HG03175 (cell line): ENCODE measurements around the gene DPYSL4.
A peak's percentile ranks its signal among the peaks of the same experiment; 100 is the strongest.

Source experiments
- ATAC-seq: cut with Tn5 transposase; IDR thresholded peaks from one replicate; pipeline ENCODE4 v1.9.1; 2021; ENCODE audit warnings: mild to moderate bottlenecking, moderate library complexity; ENCODE audit not compliant: unreplicated experiment

DPYSL4 gene

GRCh38 chr10:132175907-132176581 lies 10.7 kb upstream of the DPYSL4 start:
- ATAC-seq: no peak

GRCh38 chr10:132176623-132177500 lies 9.9 kb upstream of the DPYSL4 start:
- no peak for ATAC-seq

DNA sequence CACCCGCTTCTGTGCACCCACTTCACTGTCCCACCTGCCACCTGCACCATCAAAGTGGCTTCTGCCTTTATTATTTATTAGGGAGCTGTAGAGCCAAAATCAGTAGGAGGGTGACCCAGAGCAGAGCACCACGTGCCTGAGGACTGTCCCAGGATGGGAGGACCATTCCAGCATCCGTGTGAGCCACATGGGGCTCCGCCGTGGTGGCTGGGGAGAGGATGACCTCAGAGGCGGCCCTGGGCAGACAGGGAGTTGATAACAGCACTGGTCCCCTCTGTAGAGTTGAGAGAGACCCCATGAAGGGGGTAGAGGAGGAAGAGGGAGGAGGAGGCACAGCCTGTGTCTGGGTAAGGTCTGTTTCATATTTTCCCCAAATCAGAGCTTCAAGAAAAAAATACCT lies 8.7 kb upstream of the DPYSL4 start:
- no peak for ATAC-seq

DNA sequence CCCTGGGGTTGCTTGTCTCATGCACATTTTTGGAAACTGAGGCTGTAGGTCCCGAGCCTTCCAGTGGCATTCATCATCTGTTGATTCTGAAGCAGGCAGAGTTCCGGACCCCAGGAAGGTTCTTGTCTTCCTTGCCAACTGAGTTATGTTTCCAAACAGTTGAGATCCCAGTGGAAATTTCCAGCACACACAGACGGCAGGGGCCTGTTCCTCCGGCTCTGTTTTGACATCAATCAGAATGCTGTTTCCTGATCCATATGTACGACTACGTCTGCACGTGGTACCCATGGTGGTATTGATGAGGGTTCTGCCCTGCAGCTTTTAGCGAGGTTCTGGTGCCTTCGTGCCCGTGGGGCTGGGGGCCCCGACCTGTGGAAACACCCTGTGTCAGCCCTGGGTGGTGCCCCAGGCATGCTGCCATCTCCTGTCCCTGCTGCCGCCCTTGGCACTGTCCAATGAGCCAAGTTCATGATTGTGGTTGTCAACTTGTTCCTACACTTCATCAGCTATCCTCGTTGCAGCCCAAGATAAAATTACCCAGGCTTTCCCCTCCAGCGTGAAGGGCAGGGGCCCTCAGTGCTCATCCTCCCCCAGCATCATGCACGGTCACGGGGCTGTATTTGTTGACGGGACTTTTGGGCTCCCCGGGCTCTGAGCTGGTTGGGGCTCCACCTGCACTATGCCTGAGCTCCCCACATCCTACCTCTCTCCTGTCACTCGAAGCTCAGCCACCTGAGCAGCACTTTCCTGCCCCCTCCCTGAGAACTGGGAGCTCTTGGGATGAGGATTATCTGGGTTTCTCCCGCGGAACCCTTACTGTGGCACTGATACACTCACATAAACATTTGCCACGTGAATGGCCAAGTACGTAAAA lies 7.8 kb upstream of the DPYSL4 start:
- no peak for ATAC-seq

DNA sequence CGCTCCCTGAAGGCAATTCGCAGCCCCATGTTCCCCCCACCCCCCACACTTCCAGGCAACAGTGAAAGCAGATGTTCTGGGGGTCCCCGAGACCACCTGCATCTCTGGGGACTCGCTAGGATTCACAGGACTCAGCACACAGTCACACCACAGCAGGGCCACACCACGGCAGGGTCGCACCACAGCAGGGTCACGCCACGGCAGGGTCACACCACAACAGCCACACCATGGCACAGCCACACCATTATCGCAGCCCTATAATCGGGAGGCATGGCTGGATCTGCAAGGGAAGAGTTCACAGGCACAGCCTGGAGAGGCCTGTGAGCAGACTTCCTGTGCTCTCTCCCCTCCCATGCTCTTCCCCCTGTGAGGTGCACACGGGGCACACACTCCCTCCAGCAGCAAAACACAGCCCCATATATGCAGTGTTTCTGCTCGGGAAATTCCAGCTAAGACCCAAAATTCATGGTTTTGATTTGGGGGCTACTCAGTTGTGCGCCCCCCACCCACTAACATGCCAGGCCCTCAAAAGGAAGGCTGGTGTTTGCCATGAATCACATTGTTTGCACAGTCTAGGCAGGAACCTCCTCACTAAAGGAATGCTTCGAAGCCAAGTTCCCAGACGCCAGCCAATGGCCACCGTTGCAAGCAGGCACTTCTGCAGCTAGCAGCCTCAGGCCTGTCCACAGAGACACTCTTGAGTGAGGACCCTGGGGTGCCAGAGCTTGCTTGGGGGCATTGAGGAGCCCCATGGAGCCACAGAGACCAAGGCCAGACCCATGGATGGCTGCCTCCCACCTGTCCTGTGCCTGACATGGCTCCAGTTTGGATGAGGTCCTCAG lies 7.0 kb upstream of the DPYSL4 start:
- ATAC-seq: no peak

DNA sequence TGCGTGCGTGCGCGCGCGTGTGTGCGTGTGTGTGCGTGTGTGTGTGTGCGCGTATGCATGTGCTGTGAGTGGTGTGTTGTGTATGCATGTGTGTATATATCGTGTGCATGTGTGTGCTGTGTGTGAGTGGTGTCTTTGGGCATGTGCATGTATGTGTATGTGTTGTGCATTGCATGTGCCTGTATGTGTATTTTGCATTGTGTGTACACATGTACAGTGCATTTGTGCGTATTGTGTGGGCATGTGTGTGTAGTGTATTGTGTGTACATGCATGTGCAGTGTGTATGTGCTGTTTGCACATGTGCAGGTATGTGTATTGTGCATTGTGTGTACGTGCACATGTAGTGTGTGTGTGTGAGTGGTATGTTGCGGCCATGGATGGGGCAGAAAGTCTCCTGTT lies 6.0 kb upstream of the DPYSL4 start:
- ATAC-seq: no peak

GRCh38 chr10:132181691-132182425 lies 4.9 kb upstream of the DPYSL4 start:
- ATAC-seq: no peak

DNA sequence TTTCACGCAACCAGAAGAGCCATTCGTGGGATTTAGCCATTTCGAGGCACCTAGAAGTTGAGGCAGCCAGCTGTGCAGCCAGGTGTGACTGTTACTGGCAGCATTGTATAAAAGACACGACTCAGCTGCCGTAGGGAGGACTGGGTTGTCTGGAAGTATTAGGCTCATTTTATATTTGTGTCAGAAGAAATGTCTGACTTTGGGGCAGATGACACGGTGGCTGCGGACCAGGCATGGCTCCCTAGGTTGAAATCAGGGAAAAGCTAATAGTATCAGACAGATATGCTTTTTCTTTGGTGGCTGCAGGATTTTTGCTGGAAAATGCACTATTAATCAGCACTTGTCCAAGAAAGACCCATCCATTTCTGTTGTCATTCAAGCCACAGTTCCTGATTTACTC lies 4.2 kb upstream of the DPYSL4 start:
- ATAC-seq: no peak

DNA sequence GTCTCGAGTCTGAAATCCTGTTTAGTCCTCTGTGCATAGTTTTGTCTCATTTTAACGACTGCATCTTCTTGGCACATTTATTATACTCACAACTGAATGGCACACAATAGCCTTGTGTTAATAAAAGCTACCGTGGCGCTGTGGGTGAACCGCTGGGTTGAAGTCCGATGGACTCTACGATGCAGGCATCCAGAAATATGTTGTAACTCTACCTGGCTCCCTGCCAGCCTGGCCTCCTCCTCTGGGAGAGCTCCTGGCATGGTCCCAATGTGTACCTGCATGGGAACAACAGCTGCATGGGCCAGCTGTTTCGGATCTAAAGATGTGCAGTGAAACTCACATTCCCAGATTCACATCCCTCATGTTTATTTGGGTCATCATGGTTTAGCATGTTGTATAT lies 3.7 kb upstream of the DPYSL4 start:
- no peak for ATAC-seq

- ATAC-seq: no peak
These were observed 1.7 kb upstream of the DPYSL4 start for GRCh38 chr10:132184816-132185593.

DNA sequence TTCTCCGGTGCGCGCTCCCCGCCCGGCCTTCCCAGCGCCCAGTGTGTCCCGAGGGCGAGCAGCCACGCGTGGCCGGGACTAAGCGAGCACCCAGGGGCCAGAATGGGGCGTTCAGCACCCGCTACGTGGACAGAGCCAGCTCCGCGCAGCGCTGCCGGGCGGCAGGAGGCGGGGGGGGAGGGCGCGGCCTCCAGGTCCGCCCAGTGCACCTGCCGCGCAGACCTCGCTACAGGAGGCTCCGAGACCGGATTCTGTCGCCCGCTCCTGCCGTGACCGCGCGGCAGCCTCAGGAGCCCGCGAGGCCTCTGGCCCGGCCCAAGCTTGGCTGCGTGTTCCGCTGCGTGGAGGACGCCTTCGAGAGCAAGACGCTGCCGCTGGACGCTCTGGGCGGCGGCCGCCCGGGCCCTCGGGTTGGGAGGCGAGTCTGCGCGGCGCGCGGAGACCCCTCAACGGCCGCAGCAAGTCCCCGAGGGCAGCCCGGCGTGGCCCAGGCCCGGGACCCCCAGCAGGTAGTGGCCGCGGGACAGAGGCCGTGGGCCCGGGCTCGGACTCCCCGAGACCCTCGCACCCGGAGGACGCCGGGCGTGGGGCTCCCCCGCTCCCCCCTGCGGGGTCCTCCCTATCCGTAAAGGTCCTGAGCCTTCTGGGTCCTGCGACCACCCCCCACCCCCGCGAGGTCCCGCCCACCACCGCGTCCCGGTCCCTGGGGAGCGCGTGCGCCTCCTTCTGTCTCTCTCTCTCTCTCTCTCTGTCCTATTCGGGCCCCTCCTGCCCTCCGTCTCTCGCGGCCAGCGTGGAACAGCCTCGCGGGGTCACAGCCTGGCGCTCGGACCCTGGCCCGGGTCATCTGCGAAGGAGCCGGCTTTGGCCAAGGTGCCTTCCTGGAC lies 904 bp upstream of the DPYSL4 start:
- no peak for ATAC-seq

DNA sequence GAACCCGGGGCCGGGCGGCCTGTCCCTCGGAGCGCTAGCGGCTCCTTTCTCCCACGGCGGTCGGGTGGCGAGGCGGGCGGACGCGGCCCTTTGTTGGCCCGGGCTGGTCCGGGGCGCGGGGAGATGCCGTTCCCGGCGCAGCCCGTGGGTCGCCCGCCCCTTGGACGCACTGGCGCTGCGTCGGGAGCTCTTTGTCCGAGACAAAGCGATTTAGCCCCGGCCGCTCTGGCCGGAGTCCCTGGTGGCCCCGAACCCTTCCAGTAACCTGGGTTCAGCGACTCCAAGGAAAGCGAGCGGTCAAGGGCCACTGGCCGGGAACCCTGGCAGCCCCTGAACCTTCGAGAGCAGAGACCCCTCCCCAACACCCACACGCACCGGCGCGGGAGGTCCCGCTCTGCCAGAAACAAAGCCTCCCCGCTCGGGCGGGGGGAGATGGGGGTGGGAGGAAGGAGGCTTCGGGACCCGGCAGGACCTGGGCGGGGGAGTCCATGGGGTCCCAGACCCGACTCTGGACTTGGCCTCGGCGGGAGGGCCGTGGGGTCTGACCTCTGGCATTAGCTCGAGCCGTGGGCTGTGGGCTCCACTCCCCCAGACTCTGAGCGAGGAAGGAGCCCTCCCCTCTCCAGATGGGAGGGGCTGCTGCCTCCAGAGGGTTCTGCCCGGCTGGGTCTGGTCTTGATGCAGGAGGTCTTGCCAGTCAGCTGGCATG lies 836 bp downstream of the DPYSL4 start:
- peak; percentile 19 for ATAC-seq

GRCh38 chr10:132188331-132188730 lies 1.6 kb downstream of the DPYSL4 start:
- no peak for ATAC-seq

DNA sequence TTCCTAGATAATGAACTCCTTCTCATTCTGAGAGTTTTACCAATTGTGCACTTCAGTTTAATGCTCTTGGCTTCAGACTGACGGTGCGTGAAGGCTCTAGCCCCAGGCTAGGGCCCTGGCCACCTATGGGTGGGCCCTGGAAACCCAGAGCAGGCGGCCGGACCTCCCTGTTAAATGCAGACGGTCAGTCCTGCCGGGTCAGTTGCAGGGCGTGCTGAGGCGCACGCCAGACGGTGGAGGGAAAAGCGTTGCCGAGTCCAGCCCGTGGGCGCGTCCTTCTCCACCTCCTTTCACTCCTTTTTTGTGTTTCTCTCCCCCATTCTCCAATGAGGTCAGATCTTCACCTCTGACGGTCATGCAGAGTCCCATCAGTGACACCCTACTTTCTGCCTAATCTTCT lies 2.3 kb downstream of the DPYSL4 start:
- ATAC-seq: no peak

GRCh38 chr10:132189810-132190422 lies 3.2 kb downstream of the DPYSL4 start:
- ATAC-seq: no peak

- ATAC-seq: no peak
These were observed 5.6 kb downstream of the DPYSL4 start for GRCh38 chr10:132192076-132192975.
